Keratinocyte (primary cell): ENCODE data around the gene SMTNL1. TPM values are rescaled to one million over a fixed set of nuclear protein-coding genes. Genes with fewer than 3 reads are reported as not detected.

Experiments used
- DNase-seq: peaks from one replicate; pipeline ENCODE4 v3.0.0-alpha.2; 2011; ENCODE audit warnings: low read depth, missing footprints, low spot score
- FAIRE-seq: peaks from 2 replicates; lab custom pipeline; 2011; peaks lifted over from hg19 to GRCh38; lab: Jason Lieb, UNC
- H2AFZ ChIP-seq: 2 replicates; pipeline ENCODE4 v1.6.0; 2012; ENCODE audit warnings: low read length, control low read depth, inconsistent platforms; ENCODE audit not compliant: control insufficient read depth
- H3K27ac ChIP-seq: 2 replicates; pipeline ENCODE4 v1.5.1; 2011; ENCODE audit warnings: low read length; ENCODE audit not compliant: control insufficient read depth, insufficient read depth
- H3K27me3 ChIP-seq: 3 replicates; pipeline ENCODE4 v1.6.0; 2011; ENCODE audit warnings: low read length; ENCODE audit not compliant: control insufficient read depth, insufficient read depth; ENCODE audit errors: extremely low read depth
- H3K36me3 ChIP-seq, 2 experiments: 2 replicates in 1 of 2; 3 replicates in 1 of 2; pipeline ENCODE4 v1.5.1; 2011; ENCODE audit warnings: low read length in 2 of 2, mild to moderate bottlenecking in 1 of 2; ENCODE audit not compliant: control insufficient read depth in 2 of 2, insufficient read depth in 2 of 2; ENCODE audit errors: extremely low read depth in 1 of 2
- H3K4me1 ChIP-seq: 3 replicates; pipeline ENCODE4 v1.5.1; 2011; ENCODE audit warnings: low read length; ENCODE audit not compliant: control insufficient read depth, insufficient read depth; ENCODE audit errors: extremely low read depth
- H3K4me2 ChIP-seq: 3 replicates; pipeline ENCODE4 v1.6.0; 2011; ENCODE audit warnings: low read depth, low read length; ENCODE audit not compliant: control insufficient read depth, insufficient read depth; ENCODE audit errors: extremely low read depth
- H3K4me3 ChIP-seq, 3 experiments: fragments of 200-600 bp in 1 of 3; sonication (generic) in 1 of 3; 2 replicates in 2 of 3; 3 replicates in 1 of 3; pipeline ENCODE4 v1.5.1; 2011 to 2016; ENCODE audit warnings: low read length in 3 of 3, mild to moderate bottlenecking in 3 of 3, control low read depth in 2 of 3, inconsistent platforms in 1 of 3, low read depth in 1 of 3, mixed read lengths in 1 of 3, mixed run types in 1 of 3, moderate library complexity in 1 of 3; ENCODE audit not compliant: control insufficient read depth in 2 of 3, insufficient read depth in 2 of 3; ENCODE audit errors: extremely low read depth in 1 of 3
- H3K79me2 ChIP-seq: 2 replicates; pipeline ENCODE4 v1.6.0; 2012; ENCODE audit warnings: low read length; ENCODE audit not compliant: control insufficient read depth, insufficient read depth
- H3K9ac ChIP-seq: 3 replicates; pipeline ENCODE4 v1.6.0; 2011; ENCODE audit warnings: low read length; ENCODE audit not compliant: control insufficient read depth, insufficient read depth; ENCODE audit errors: extremely low read depth
- H3K9me1 ChIP-seq: 3 replicates; pipeline ENCODE4 v1.6.0; 2011; ENCODE audit warnings: low read length; ENCODE audit not compliant: control insufficient read depth, insufficient read depth; ENCODE audit errors: extremely low read depth
- H3K9me3 ChIP-seq: 2 replicates; pipeline ENCODE4 v1.5.1; 2012; ENCODE audit warnings: low read depth, low read length; ENCODE audit not compliant: control insufficient read depth
- H4K20me1 ChIP-seq: 3 replicates; pipeline ENCODE4 v1.6.0; 2011; ENCODE audit warnings: low read length; ENCODE audit not compliant: control insufficient read depth, insufficient read depth; ENCODE audit errors: extremely low read depth
- CTCF ChIP-seq, 3 experiments: IDR thresholded peaks in 1 of 3; conservative IDR thresholded peaks in 1 of 3; optimal IDR thresholded peaks in 1 of 3; 2 replicates in 2 of 3; 3 replicates in 1 of 3; pipeline versions ENCODE3 to v1.5.1; 2011; ENCODE audit warnings: low read length in 3 of 3, mild to moderate bottlenecking in 3 of 3, moderate library complexity in 2 of 3, control low read depth in 1 of 3, inconsistent platforms in 1 of 3; ENCODE audit not compliant: insufficient read depth in 2 of 3; ENCODE audit errors: extremely low read depth in 1 of 3
- EZH2 ChIP-seq: IDR thresholded peaks from one replicate; pipeline ENCODE4 v1.6.1; 2012; ENCODE audit warnings: inconsistent platforms, mild to moderate bottlenecking, low read length, moderate library complexity
- dilution Hi-C: fragments of 300-500 bp; cut with MboI; formaldehyde crosslinking; loops from one replicate; pipeline ENCODE4 v1.7.0; 2020; ENCODE audit warnings: low sequenced_read_pairs; ENCODE audit not compliant: extremely low pct_ligation_motif_present
- polyA plus RNA-seq, 5 experiments: library from polyadenylated mRNA; depleted of rRNA in 3 of 5; stranded (reverse) in 3 of 5; stranded (forward) in 1 of 5; unstranded in 1 of 5; fragments of >200 nt; gene quantifications; 1 replicate in 1 of 5; 2 replicates in 3 of 5; 3 replicates in 1 of 5; pipeline versions ENCODE4 v1.2.1 to v1.2.3, GENCODE V29; 2011 to 2012; ENCODE audit warnings: missing spikeins in 2 of 5, low read depth in 1 of 5, low replicate concordance in 1 of 5
- small RNA-seq, 3 experiments: library from RNA; depleted of rRNA; stranded (forward); fragments of <200 nt; gene quantifications; one replicate each; pipeline ENCODE3, GENCODE V24; 2012; ENCODE audit warnings: low read depth in 3 of 3, low replicate concordance in 1 of 3; ENCODE audit not compliant: insufficient read length in 3 of 3

SMTNL1 gene
- polyA plus RNA-seq, 1 donor (not counting 4 experiments of a cell fraction or from before 2014, with no cell fraction given) = not detected

DNA sequence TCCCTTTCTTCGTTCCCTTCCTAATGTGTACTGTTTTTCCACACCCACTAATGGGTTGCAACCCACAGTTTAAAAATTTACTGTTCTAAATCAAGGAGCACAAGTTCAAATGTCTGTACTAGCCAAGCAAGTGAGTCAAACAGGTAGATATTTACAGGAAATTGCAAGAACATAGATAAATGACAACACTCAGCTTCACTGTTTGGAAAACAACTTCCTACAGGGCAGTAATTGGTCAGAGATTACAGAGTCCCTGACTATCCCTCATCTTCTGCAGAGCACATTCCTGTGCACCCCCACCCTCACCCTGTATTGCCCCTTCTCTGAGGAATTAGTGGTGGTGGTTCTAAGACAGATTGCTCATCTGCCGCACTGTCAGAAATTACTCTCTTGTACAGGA, 62.0 kb downstream of the SMTNL1 start:
- dilution Hi-C loops = no loop called here
- DNase-seq (no peak), FAIRE-seq (no peak)
- H3K4me2 ChIP-seq = no peak overlapping the region
- H4K20me1 ChIP-seq = no peaks in the 10 kb centered on the region
- H2AFZ ChIP-seq = no peak overlapping the region
- H3K27me3 ChIP-seq = peaks cover 3% of the 10 kb centered on the region
- no peaks in the 10 kb centered on the region for H3K9me1 ChIP-seq
- H3K27ac ChIP-seq = no peak overlapping the region
- H3K9ac ChIP-seq = no peak overlapping the region
- no peaks in the 10 kb centered on the region for H3K36me3 ChIP-seq
- H3K9me3 ChIP-seq = no peaks in the 10 kb centered on the region
- TF ChIP-seq EZH2 (no peak), CTCF (optimal IDR thresholded peaks at IDR 0.05 in 1 of 3, IDR thresholded peaks at IDR 0.05 in 1 of 3, conservative IDR thresholded peaks at IDR 0.05 in 1 of 3; ENCODE audit: extremely low read depth in 1 of 3, insufficient read depth in 2 of 3, low read length in 3 of 3) (no peak)
- H3K4me3 ChIP-seq = no peak overlapping the region
- no peaks in the 10 kb centered on the region for H3K79me2 ChIP-seq
- H3K4me1 ChIP-seq = peaks cover 6% of the 10 kb centered on the region

Small RNAs within 50 kb of the gene (small RNA-seq; reads per million reads assigned to genes)
- gene RN7SL605P = 0 reads per million in 3 experiments

Other genes with a start within 250 kb of the SMTNL1 start
- gene TNKS1BP1, start 212.6 kb upstream of the SMTNL1 start, polyA plus RNA-seq = 88.3 to 107 TPM (median 94.3 TPM) in 3 replicates
- 64.3 to 139 TPM (median 115 TPM) in 3 replicates for gene SSRP1, start 201.7 kb upstream of the SMTNL1 start, polyA plus RNA-seq
- not detected in 3 replicates for gene P2RX3, start 199.2 kb upstream of the SMTNL1 start, polyA plus RNA-seq
- gene PRG3, start 156.4 kb upstream of the SMTNL1 start, polyA plus RNA-seq = not detected in 3 replicates
- gene PRG2, start 146.9 kb upstream of the SMTNL1 start, polyA plus RNA-seq = 0.09 TPM in 1 of 3 replicates, not detected in the others
- gene SLC43A3, start 110.5 kb upstream of the SMTNL1 start, polyA plus RNA-seq = 14.1 to 83.9 TPM (median 48.1 TPM) in 3 replicates
- 0.03 to 0.12 TPM in 2 of 3 replicates, not detected in the other for gene RTN4RL2, start 77.1 kb upstream of the SMTNL1 start, polyA plus RNA-seq
- gene SLC43A1, start 21.9 kb upstream of the SMTNL1 start, polyA plus RNA-seq = 0.45 to 0.91 TPM (median 0.75 TPM) in 3 replicates
- gene TIMM10, start 6.8 kb upstream of the SMTNL1 start, polyA plus RNA-seq = 65.7 to 92.2 TPM (median 70.9 TPM) in 3 replicates
- gene UBE2L6, start 30.1 kb downstream of the SMTNL1 start, polyA plus RNA-seq = 56.6 to 91.9 TPM (median 83.0 TPM) in 3 replicates
- 12.8 to 21.9 TPM (median 14.4 TPM) in 3 replicates for gene SERPING1, start 60.1 kb downstream of the SMTNL1 start, polyA plus RNA-seq
- gene YPEL4, start 112.3 kb downstream of the SMTNL1 start, polyA plus RNA-seq = 0.05 to 0.14 TPM in 2 of 3 replicates, not detected in the other
- gene CLP1, start 120.2 kb downstream of the SMTNL1 start, polyA plus RNA-seq = 24.6 to 41.7 TPM (median 25.0 TPM) in 3 replicates
- gene ZDHHC5, start 130.5 kb downstream of the SMTNL1 start, polyA plus RNA-seq = 78.8 to 94.6 TPM (median 79.3 TPM) in 3 replicates
- 16.3 to 21.8 TPM (median 19.3 TPM) in 3 replicates for gene MED19, start 174.6 kb downstream of the SMTNL1 start, polyA plus RNA-seq
- 92.8 to 101 TPM (median 93.6 TPM) in 3 replicates for gene TMX2, start 175.0 kb downstream of the SMTNL1 start, polyA plus RNA-seq
- 59.1 to 88.2 TPM (median 76.0 TPM) in 3 replicates for gene SELENOH, start 203.9 kb downstream of the SMTNL1 start, polyA plus RNA-seq
- gene BTBD18, start 214.2 kb downstream of the SMTNL1 start, polyA plus RNA-seq = not detected in 3 replicates
- 125 to 187 TPM (median 144 TPM) in 3 replicates for gene CTNND1, start 224.2 kb downstream of the SMTNL1 start, polyA plus RNA-seq